Stimulated activated CD4-positive, alpha-beta T cell treated with anti-CD3 and anti-CD28 coated beads, Interleukin-1b, Interleukin-23, amount 100 ng/mL, for 1 hour (primary cell): ENCODE measurements around the gene CORO7.

Experiments
- DNase-seq, 2 donors: peaks; one replicate each; pipeline ENCODE4 v3.0.0-alpha.2; 2020; ENCODE audit warnings: low read depth in 2 of 2

The CORO7 gene

DNA sequence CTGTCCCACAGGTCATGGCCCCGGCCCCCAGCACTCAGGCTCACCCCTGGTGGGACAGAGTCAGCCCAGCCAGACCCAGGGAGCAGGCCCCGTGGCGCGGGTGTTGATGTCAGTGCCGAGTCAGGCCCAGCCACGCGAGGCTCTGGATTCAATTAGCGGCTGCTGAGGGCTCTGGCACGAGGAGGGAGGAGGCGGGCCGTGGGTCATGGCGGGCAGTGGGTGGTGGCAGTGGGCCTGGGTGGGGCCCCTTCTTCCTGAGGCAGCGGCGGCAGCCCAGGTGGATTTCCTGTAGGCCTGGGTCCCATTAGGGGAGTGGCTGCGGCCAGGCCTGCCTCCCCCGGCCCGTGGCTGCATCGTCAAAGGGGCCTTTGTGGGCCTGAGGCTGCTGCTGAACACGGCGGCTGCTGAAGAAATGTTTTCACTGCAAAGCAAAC, 31.9 kb downstream of the CORO7 start:
- no peak for DNase-seq

DNA sequence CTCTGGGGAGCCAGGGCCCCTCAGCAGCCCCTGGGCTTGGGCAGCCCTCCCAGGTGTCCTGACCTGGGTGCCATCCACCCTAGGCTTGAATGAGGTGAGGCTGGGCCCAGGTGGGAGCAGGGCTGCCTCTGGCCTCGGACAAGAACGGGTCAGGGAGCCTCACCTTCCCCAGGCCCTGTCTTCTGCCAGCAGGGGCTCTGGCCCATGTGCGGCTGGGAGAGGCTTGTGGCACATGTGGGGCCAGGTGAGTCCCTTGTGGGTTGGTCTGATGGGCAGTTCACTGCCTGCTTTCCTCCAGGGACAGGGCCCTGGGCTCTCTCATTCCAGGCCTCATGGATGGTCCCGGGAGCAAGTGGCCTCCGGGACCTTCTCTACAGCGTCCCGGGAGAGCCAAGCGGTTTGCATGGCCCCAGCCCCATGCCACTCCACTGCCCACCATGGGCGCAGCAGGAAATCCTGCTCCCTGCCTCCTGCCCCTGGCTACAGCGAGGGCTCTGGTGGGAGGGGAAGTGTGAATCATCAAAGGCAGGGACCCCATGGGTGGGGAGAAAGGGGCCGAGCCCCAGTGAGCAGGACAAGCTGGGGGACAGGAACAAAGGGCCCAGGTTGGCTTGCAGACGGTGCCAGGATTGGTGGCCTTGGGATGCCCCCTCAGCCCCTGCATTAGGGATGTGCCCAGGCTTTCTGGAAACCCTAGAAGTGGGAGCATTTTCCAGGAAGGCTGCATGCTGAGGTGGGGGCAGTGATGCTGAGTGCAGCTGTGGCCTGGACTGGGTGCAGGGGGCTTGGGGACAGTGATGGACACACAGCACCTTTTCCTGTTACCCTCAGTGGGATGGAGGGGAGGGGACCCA, 32.6 kb downstream of the CORO7 start:
- DNase-seq, result no peak

DNA sequence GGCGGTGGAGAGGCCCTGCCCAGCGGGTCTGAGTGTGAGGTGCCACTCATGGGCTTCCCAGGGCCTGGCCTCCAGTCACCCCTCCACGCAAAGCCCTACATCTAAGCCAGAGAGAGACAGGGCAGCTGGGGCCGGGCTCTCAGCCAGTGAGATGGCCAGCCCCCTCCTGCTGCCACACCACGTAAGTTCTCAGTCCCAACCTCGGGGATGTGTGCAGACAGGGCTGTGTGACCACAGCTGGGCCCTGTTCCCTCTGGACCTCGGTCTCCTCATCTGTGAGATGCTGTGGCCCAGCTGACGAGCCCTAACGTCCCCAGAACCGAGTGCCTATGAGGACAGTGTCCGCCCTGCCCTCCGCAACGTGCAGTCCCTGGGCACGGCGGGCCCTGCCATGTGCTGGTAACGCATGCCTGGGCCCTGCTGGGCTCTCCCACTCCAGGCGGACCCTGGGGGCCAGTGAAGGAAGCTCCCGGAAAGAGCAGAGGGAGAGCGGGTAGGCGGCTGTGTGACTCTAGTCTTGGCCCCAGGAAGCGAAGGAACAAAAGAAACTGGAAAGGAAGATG, 33.5 kb downstream of the CORO7 start:
- DNase-seq, result no peak

DNA sequence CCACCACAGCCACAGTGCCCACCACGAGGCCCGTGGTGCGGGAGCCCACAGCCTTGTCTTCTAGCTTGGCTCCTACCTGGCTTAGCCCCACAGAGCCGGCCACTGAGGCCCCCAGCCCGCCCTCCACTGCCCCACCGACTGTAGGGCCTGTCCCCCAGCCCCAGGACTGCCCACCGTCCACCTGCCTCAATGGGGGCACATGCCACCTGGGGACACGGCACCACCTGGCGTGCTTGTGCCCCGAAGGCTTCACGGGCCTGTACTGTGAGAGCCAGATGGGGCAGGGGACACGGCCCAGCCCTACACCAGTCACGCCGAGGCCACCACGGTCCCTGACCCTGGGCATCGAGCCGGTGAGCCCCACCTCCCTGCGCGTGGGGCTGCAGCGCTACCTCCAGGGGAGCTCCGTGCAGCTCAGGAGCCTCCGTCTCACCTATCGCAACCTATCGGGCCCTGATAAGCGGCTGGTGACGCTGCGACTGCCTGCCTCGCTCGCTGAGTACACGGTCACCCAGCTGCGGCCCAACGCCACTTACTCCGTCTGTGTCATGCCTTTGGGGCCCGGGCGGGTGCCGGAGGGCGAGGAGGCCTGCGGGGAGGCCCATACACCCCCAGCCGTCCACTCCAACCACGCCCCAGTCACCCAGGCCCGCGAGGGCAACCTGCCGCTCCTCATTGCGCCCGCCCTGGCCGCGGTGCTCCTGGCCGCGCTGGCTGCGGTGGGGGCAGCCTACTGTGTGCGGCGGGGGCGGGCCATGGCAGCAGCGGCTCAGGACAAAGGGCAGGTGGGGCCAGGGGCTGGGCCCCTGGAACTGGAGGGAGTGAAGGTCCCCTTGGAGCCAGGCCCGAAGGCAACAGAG, 34.2 kb downstream of the CORO7 start:
- no peak for DNase-seq

DNA sequence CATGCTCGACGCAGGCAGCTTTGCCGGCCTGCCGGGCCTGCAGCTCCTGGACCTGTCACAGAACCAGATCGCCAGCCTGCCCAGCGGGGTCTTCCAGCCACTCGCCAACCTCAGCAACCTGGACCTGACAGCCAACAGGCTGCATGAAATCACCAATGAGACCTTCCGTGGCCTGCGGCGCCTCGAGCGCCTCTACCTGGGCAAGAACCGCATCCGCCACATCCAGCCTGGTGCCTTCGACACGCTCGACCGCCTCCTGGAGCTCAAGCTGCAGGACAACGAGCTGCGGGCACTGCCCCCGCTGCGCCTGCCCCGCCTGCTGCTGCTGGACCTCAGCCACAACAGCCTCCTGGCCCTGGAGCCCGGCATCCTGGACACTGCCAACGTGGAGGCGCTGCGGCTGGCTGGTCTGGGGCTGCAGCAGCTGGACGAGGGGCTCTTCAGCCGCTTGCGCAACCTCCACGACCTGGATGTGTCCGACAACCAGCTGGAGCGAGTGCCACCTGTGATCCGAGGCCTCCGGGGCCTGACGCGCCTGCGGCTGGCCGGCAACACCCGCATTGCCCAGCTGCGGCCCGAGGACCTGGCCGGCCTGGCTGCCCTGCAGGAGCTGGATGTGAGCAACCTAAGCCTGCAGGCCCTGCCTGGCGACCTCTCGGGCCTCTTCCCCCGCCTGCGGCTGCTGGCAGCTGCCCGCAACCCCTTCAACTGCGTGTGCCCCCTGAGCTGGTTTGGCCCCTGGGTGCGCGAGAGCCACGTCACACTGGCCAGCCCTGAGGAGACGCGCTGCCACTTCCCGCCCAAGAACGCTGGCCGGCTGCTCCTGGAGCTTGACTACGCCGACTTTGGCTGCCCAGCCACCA, 35.1 kb downstream of the CORO7 start:
- DNase-seq, result no peak

DNA sequence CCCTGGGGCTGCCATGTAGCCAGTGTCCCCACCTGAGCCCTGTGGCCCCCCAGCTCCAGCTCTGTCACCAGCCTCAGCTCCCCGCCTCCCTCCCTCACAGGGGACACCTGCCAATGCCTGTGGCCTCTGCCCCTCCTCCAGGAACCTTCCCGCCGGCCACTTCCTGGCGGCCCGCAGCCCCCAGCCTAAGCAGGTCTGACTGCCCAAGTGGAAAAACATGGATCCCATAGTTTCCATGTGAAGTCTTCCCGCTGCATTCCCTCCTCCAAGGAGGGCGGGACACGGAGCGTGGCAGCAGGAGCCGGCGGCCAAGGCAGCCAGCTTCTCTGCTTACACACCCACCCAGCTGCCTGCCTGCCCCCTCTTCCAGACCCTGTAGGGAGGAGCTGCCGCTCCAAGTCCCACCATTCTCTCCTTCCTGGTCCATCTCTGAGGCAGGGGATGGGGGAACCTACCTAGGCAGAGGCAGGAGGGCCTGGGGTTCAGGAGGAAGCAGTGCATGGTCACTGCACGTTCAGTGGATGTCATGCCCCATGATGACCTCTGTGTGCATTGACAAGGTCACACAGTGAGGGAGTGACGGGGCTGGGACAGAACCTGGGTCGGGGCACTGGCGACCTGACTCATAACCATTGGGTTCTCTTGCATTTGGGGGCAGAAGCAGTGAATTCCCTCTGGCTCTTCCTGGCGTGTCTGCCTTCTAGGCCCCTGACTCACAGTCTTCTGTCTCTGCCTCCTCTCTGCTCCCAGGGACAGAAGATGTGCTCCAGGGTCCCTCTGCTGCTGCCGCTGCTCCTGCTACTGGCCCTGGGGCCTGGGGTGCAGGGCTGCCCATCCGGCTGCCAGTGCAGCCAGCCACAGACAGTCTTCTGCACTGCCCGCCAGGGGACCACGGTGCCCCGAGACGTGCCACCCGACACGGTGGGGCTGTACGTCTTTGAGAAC, 36.0 kb downstream of the CORO7 start:
- no peak for DNase-seq

DNA sequence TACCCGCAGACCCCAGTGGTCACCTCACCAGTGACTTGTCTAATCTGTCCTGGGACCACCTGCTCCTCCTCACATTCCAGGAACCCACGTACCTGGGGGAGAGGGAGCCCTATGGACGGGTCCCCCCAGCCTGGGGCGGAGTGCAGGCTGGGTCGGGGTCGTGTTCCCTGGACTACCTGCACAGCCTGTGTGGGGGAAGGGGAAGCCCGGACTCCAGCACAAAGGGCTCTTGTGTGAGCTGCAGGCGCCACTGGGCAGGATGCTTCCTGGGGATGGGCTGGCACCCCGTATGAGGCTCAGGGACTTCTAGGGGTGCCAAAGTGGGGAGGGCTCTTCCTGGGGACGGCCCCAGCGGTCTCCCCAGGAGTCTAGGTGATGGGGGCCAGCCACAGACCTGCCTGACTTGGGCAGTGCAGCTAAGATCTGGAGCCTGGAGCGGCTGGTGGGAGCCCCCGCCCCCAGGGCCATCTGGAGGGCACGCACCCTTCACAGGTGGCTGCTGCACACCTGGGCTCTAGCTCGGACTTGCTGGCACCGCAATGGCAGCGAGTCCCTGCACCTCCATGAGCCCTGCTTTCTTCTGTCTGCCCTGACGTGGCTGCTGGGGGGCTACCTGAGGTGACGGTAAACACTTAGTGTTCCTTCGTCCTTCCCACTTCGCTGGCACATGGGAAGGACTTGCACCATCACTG, 37.3 kb downstream of the CORO7 start:
- DNase-seq, result no peak

DNA sequence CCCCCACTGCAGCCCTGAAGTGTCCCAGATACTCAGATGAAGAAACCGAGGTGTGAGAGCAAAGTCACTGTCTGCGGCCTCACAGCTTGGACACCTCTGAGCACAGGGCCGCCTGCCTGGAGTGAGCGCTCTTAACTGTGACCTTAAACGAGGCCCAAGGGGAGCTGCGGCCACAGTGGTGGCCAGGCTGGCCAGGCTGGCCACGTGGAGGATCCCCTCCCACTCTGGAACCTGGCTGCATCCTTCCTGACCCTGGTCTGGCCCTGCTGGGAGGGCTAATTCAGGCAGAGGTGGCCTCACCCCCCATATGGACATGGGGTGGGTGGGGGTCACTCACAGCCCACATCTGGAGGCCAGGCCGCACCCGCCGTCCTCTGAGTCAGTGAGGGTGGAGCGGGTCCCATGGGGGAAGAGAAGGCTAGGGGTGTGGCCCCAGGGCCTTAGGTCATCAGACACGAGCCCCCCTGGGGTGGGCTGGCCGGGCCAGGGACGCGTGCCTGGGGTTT, 38.2 kb downstream of the CORO7 start:
- no peak for DNase-seq

DNA sequence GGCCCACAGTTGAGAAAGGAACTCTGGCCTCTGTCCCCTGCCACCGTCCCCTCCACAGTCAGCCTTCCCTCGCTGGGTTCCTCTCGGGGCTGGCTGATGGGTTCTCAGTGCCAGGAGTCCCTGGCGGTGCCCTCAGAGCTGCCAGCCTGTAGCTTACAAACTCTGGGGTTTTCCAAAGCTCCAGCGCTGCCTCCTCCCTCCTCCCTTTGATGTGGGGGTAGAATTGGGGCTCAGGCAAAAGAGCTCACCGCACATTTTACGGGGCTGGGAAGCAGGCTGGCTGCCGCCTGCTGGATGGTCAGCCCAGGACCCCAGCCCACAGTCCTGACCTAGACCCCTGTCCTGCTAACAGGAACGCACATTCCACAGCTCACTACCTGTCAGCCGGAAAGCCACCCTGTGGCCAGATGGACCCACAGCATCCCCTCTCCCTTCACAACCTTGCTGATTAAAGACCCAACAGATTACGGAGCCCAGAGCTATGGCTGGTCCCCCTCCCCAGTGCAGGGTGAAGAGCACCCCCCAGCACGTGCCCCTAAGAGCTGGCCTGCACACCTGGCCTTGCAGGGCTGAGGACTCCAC, 38.7 kb downstream of the CORO7 start:
- no peak for DNase-seq

DNA sequence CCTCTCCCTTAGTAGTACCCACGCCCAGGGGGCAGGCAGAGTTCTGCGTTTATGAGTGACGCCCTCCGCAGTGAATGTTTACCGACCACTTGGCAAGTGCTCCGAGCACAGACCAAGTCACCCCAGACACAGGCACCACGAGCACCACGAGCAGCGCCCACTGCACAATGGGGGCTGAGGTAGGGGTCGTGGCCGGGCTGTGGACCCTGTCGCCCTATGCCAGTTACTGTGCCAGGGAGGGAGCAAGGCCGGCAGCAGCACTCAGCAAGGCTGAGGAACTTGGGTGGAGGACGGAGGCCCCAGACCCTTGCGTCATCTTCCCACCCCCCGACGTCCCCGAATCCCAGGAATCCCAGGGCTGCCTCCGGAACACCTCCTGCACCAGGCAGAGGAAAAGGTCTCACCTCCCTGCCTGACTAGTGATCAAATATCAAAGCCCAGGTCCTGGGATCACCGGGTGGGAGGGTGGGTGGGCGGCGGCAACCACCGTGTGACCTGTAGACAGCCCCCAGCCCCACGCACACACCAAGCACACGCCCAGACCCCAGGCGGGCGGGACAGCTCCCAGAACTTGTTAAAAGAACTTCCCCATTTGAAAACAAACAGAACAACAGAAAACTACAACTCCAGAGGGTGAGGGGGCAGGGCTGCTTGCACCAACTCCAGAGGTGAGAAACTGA, 39.4 kb downstream of the CORO7 start:
- DNase-seq, result no peak

DNA sequence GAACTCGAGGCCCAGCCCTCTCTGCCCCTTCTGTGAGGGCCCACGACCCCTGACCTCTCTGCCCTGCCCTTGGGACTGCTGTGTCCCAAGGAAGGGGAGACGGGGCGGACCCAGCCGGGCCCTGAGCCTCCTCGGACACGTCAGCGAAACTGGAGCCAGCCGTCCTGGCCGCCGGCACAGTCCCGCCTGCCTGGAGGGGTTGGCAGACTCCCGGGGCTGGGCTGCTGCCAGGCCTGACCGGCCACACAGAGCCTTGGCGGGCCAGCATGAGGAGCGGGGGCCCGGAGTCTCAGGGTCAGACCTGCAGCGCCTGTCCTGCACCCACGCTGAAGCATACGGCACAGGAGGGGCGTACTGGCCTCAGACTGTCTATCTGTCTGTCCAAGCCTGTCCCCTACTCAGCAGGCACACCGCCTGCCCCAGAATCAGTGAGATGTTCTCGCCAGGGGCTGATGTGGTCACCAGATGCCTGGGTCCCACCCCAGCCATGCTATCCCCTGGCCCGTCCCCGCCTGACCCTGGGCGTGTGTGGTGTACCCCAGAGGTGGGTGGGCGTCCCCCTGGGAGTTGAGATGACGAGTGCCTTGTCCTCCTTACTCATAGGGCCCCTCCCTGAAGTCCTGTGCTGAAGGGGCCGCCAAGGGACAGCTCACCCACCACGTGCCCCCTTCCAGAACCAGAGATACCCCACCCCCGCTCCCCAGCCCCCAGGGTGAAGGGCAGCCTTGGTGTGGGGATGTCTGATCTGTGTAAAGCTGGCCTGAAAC, 40.1 kb downstream of the CORO7 start:
- no peak for DNase-seq

DNA sequence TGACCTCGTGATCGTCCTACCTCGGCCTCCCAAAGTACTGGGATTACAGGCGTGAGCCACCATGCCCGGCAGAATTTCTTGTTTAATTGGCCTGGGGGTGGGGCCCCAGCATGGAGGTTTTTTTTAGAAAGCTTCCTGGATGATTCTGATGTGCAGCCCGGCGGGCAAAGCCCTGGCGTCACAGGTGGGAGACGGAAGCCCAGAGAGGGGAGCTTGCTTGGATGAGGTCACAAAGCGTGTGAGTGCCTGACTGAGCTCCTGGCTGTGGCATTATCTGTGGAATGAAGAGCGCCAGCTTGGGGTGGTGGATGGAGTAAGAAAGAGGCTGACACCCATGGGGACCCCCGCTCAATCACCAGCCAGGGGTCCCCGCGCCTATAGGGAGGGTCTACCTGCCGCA, 40.7 kb downstream of the CORO7 start:
- no peak for DNase-seq

DNA sequence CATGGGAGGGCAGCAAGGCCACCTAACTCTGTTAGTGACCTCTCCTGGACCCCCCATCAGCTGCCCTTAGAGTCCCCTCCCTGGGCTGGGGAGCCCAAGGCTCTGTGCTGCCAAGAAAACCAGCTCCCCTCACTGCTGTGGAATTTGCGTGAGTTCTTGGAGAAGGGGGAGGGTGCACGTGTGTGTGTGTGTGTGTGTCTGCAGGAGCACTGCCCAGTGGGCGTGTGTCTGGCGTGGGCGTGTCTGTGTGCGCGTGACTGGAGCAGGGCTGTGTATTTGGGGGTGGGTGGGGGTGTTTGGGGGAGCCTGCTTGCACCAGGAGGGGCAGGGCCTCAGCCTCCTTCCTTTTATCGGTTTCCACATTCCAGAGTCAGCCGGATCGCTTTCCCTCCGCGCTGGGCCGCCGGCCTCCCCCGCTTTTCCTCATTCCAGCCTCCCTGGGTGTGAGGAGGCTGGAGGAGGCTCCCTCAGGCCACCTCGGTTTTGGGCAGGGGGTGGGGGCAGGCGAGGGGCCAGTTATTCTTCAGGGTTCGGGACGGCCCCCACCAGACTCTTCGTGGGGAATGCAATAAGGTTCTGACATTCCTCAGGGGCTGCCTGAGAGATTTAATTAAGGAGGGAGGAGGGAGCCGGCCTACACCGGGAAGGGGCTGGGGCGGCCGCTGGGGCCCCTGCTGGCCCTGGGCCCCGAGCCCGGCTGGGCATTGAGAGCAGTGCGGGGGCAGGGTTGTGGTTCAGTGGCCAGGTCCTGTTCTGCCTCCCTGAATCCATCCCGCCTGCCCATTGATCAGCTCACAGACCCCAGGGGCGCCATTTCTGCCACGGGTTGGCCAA, 42.3 kb downstream of the CORO7 start:
- DNase-seq, result no peak

DNA sequence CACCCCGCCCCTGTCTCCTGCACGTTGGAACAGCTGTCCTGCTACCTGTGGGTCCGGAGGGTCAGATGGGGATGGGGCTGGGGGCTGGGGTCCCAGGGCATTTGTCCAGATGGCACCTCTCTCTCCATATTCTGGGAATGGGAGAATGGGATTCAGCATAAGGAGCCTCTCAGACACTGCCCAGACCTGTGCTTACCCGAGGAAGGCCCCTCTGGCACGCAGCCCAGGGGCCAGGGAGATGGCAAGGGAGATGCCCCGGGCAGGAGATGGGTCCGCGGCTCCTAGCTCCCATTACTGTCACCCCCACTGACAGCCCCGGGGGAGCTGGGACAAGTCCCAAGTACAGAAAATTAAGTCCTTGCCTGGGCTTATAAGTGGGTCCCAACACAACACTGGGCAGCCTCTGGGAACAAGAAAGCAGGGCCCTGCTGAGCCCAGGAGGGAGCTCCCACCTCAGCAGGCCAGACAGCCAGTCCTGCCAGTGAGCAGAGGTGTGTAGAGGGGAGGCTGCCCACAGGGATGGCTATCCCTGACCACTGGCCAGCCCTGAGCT, 43.0 kb downstream of the CORO7 start:
- no peak for DNase-seq

DNA sequence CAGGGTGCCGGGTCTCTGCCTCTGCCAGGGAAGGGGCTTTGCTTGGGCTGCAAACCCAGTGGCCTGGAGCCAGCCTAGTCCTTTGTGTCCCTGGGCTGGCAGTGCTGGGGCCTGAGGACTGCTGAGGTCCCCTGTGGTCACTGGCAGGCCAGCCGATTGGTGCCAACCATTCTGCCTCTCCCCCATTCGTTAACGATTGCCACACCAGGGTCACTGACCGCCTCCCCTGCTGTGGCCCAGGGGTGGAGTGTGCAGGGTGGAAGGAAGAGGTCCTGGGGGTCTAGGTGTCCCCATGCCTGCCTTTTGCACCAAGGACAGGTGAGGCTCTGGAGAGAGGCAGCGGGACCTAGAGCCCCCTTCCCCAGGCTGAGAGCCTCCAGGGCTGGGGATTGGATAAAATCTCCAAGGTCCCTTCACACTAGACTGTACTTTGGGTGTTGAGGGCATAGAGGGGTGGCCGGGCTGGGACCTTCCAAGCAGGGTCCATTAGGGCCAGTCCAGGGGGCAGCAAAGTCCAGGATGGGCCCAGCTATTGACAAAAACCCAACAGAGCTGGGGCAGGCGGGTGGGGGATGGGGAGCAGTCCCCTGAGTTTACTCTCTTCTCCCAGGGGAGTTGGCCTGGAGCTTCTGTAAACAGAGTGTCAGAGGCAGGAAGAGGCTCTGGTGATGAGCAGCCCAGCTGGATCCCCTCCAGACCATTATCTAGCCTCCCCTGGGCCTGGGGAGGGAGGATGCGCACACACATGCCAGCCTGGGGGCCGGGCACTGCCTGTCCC, 43.6 kb downstream of the CORO7 start:
- DNase-seq, result no peak

DNA sequence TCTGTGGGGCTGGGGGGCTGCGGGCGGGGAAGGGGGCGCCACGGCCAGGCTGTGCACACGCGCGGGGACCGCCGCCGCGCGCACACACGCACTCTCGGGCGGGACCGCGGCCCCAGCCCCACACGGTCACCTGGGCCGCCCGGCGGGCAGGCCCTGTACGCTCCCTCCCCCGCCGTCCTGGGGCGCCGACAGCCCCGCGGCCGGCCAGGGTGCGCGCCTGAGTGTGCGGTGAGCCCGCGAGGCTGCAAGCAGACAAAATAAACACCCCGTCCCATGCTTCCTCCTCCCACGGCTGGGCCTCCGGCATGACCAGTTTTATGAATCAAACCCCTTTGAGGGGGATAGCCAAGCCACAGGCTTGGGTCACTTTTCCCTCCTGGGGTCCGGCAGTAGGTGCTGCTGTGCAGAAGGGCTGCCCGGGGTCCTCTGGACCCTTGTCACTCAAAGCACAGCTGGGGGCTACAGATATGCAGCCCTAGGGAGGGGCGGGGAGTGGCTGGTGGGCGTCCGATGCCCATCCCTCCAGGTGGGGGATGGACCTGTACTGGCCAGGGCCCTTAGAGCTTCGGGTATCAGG, 44.3 kb downstream of the CORO7 start:
- DNase-seq, result no peak
